Measurements from ENCODE around the gene DBR1. TPM values are rescaled to one million over a fixed set of nuclear protein-coding genes. Genes with fewer than 3 reads are reported as not detected.
A peak's percentile ranks its signal among the peaks of the same experiment; 100 is the strongest.

Gene DBR1
- total and polyA plus RNA-seq, 9 of the 15 experiments (the other 6 are each of a cell fraction or from before 2014, with no cell fraction given) = 2.7 to 14.1 (median 10.9) TPM

GRCh38 chr3:138187296-138188012 lies 12.7 kb upstream of the DBR1 start, which contains the start of gene ARMC8 (continued):
- TF ChIP-seq ZNF318 (IDR thresholded peaks at IDR 0.05; ENCODE audit: borderline replicate concordance in 1 of 2, low read depth in 1 of 2) = no peak
- TF ChIP-seq ZNF449 (CRISPR knock-in tag; IDR thresholded peaks at IDR 0.05) = no peak
- 0 out of 2 replicates have a peak, but pooled peaks have one; percentile 46 for TF ChIP-seq GTF2E2 (tag; IDR thresholded peaks at IDR 0.05)
- TF ChIP-seq, protein P1, sequence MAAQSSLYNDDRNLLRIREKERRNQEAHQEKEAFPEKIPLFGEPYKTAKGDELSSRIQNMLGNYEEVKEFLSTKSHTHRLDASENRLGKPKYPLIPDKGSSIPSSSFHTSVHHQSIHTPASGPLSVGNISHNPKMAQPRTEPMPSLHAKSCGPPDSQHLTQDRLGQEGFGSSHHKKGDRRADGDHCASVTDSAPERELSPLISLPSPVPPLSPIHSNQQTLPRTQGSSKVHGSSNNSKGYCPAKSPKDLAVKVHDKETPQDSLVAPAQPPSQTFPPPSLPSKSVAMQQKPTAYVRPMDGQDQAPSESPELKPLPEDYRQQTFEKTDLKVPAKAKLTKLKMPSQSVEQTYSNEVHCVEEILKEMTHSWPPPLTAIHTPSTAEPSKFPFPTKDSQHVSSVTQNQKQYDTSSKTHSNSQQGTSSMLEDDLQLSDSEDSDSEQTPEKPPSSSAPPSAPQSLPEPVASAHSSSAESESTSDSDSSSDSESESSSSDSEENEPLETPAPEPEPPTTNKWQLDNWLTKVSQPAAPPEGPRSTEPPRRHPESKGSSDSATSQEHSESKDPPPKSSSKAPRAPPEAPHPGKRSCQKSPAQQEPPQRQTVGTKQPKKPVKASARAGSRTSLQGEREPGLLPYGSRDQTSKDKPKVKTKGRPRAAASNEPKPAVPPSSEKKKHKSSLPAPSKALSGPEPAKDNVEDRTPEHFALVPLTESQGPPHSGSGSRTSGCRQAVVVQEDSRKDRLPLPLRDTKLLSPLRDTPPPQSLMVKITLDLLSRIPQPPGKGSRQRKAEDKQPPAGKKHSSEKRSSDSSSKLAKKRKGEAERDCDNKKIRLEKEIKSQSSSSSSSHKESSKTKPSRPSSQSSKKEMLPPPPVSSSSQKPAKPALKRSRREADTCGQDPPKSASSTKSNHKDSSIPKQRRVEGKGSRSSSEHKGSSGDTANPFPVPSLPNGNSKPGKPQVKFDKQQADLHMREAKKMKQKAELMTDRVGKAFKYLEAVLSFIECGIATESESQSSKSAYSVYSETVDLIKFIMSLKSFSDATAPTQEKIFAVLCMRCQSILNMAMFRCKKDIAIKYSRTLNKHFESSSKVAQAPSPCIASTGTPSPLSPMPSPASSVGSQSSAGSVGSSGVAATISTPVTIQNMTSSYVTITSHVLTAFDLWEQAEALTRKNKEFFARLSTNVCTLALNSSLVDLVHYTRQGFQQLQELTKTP (IDR thresholded peaks at IDR 0.05; ENCODE audit: low read depth in 1 of 2, partially characterized antibody in 2 of 2) = peak in 1 of 2 experiments; percentile 53
- TF ChIP-seq HMG20B (CRISPR knock-in tag; IDR thresholded peaks at IDR 0.05) = no peak
- no peak for TF ChIP-seq SMAD2 (IDR thresholded peaks at IDR 0.05; ENCODE audit: low read depth, low read length)
- TF ChIP-seq ZBTB8A (IDR thresholded peaks at IDR 0.05; ENCODE audit: partially characterized antibody) = no peak
- TF ChIP-seq ERF (CRISPR knock-in tag; IDR thresholded peaks at IDR 0.05) = no peak
- TF ChIP-seq, protein P2, sequence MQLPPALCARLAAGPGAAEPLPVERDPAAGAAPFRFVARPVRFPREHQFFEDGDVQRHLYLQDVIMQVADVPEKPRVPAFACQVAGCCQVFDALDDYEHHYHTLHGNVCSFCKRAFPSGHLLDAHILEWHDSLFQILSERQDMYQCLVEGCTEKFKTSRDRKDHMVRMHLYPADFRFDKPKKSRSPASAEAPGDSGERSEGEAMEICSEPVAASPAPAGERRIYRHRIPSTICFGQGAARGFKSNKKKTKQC (CRISPR knock-in tag; IDR thresholded peaks at IDR 0.05) = 0 out of 2 replicates have a peak, but pooled peaks have one; percentile 23

Measured in K562 (cell line).